ENCODE results near the gene DLG2.

GRCh38 chr11:83709434-83709833, 1917.7 kb downstream of the DLG2 start:
- TF ChIP-seq CTCF (IDR thresholded peaks at IDR 0.05) = no peak
- no peak for TF ChIP-seq POLR2A (IDR thresholded peaks at IDR 0.05)
